ENCODE results near the gene SQSTM1.
A peak's percentile ranks its signal among the peaks of the same experiment; 100 is the strongest.
"Not testable (repeated sequence)": the region's sequence is repeated elsewhere in the genome, so short reads cannot be mapped to it uniquely, and the experiment has no call there.

SQSTM1 gene

DNA sequence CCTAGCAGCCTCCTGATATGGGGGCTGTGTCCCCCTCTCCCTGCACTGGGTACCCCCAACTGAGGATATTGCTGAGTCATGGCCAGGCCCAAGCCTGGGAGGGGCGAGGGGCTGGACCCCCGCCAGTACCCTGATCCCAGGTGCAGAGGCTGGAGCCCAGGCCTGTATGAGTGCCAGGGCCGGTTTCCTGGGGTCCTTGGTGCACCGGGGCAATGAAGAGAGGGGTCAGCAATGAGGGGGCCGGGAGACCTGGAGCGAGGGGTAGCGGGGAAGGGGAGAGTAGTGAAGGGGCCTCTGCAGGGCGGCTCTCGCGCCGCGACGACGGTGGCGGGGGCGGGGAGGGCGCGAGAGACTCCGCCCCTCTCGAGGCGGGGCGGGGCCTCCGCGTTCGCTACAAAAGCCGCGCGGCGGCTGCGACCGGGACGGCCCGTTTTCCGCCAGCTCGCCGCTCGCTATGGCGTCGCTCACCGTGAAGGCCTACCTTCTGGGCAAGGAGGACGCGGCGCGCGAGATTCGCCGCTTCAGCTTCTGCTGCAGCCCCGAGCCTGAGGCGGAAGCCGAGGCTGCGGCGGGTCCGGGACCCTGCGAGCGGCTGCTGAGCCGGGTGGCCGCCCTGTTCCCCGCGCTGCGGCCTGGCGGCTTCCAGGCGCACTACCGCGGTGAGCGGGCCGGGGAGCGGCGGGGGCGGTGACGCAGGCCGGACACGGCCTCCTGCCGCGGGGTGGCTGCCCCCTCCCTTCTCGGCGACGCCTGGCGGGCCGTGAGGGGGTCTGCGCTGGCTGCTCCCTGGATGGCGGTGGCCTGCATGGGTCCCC, at the start of gene SQSTM1:
SQSTM1 (plus strand) TSS at position 423 of the 815 bp plus-strand sequence; CDS start at position 455, 32 bp downstream.
- peak; percentile 84 for DNase-seq (ENCODE audit: low spot score)

DNA sequence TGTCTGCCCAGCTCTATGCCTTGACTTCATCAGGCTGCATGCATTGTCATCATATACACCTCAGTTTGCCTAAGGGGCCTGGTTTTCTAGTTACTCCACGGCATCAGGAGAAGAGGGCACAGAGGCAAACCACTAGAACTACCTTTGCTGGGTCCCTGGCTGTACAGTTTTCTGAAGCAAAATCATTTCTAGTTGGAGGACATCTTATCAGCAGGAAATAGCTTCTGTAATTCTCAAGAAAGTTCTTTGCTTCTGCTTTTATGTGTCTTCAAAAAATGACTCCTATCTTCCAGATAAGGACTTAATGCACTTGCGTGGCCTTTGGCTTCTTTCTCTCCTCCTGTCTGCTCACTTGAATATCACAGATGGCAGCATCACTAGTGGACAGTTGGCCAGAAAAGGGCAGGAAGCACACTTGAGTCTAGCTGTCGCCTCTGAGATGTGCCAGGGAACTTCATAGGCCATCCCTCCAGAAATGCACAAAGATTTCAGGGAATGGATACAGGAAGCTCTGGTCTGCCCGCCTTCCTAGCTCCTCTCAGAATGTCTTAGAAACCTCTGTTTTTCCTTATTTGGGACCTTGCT, 49.3 kb upstream of the SQSTM1 start:
- DNase-seq (ENCODE audit: low spot score) = no peak

- no peak for DNase-seq (ENCODE audit: low spot score)
Observed at GRCh38 chr5:179772351-179772750, 48.4 kb upstream of the SQSTM1 start.

DNA sequence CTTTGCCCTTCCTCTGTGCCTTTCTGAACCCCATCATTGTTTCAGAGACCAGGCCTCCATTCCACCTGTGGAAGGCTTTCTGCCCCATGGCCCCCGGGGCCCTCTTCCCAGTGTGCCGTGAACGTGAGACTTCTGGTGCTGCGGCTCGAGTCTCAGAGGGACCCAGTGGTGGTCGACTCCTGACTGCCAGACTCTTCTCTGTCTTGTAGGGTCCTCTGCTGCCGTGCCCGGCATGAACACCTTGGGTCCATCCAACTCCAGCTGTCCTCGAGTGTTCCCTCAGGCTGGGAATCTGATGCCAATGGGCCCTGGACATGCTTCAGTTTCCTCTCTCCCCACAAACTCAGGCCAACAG, 47.0 kb upstream of the SQSTM1 start:
- no peak for DNase-seq (ENCODE audit: low spot score)

GRCh38 chr5:179774442-179774841, 46.3 kb upstream of the SQSTM1 start:
- no peak for DNase-seq (ENCODE audit: low spot score)

DNA sequence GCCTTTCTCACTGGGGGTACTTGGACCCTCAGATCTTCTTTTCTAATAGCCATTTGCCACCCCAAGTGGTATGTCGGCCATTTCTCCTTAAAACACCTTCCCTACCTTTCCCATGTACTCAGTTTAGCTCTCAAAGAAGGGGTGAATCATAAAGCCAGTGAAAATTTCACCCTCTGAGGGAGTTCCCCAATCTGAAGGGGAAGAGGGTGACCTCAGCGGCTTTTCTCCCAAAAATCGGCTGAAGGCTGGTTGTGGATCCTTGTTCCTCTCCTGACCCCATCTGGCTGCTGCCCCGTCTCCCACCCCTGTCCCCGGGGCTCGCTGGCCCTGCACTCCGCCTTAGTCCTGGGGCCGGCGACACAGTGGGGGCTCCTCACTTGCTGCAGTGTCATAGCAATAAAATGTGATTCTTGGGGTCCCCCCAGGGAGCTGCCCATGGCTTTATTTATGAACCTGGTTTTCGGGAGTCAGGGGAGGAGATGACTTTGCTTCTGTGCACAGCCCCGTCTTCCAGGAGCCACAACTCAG, 44.2 kb upstream of the SQSTM1 start:
- DNase-seq (ENCODE audit: low spot score) = no peak

GRCh38 chr5:179777456-179777855, 43.2 kb upstream of the SQSTM1 start:
- no peak for DNase-seq (ENCODE audit: low spot score)

DNA sequence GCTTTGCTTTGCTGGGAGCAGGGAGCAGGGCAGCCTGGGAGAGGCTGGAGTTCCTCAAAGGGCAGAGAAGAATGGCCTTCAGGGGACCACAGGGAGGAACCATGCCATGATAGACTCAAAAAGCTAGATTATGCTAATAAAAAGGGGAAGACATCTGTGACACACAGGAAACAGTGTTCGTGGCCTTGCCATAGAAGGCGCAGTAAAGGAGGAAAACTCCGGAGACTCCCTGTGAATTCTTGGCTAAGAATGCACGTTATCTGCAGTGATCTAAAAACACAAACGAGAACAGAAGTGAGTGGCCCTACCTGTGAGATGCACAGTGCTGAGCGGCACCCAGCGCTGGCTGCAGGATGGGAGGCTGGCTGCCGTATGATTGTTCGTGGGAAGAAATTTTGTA, 42.8 kb upstream of the SQSTM1 start:
- DNase-seq (ENCODE audit: low spot score) = no peak

GRCh38 chr5:179778591-179778990, 42.1 kb upstream of the SQSTM1 start:
- no peak for DNase-seq (ENCODE audit: low spot score)

DNA sequence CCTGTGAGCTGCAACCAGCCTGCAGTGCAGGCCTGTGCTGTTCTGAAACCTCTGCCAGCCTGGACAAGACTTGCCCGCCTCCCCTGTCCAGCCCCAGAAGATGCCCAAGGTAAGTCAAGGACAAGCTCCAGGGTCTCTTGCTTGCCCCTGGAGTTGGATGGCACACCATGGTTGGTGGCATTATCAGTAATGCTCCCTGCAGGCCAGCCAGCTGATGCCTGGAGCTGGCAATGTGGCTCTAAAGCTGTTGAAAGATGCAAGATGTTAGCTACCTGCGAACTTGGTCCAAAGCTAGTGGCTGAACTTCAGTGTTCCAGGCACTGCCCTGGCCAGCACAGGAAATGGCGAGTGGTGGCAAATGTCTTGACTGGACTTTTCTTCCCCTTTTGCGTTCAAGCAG, 40.9 kb upstream of the SQSTM1 start:
- DNase-seq (ENCODE audit: low spot score) = no peak

DNA sequence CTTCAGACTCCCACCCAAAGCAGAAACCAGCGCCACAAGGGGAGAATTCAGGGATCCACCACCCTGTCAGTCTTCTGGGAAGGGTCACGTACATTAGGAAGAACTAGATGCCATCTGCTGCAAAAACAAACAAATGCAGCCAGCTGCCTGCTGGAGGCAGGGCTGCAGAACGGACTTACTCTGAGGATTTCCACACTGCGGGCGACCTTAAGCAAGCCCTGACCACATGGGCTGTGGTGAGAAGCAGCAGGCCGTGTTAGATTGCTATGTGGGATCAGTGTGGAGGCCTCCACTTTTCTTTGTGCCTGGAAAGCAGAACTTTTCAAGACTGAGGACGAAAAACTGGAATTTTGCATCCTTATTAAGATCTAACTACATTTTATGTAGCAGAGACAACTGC, 40.3 kb upstream of the SQSTM1 start:
- no peak for DNase-seq (ENCODE audit: low spot score)

DNA sequence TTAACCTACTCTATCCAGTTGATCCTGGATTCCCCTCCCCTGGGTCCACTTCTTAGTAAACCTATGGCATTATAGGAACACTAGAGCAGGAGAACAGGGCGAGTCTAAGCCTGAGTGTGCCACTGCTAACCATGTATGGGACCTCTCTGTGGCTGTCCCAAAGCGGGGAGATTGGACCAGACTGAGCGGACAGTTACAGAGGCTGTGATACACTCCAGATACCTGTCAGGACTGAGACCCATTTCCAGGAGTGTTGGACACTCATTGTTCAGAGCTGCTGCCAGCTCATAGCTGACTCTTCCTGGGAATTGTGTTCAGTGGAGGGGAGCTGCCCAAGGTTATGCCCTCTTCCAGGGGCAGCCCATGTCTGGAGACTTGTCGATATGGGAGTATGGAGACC, 38.9 kb upstream of the SQSTM1 start:
- DNase-seq (ENCODE audit: low spot score) = no peak

- no peak for DNase-seq (ENCODE audit: low spot score)
Observed at GRCh38 chr5:179783128-179783527, 37.6 kb upstream of the SQSTM1 start.

- DNase-seq (ENCODE audit: low spot score) = no peak
Observed at GRCh38 chr5:179786861-179787260, 33.8 kb upstream of the SQSTM1 start.

DNA sequence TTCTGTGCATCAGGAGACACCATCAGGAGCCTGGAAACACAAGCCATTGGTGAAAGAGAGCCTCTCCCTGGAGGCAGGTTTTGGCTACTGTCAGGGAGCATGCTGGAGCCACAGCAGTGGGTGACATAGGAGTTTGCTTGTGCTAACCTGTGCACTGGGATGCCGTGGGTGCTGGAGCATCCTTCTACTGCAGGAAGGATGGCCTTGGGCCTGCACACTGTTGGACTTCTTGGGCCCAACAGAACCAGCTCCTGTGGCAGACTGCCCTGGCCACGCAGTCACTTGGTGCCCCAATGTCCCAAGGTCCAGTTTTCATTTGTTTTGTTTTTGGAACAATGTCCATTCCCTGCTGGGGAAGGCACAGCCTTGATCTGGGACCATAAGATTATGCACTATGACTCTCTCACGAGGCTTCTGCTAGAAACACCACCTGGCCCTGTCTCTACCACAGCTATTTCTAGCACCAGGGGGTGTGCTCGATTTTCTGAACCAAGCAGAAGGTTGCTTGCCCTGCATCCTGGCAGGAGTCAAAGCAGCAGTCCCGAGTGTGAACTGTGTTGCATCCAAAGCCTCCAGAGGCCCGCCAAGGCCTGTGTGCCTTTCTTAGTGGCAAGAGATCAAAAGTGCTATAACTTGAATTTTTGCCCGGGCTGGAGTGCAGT, 32.4 kb upstream of the SQSTM1 start:
- DNase-seq (ENCODE audit: low spot score) = no peak

DNA sequence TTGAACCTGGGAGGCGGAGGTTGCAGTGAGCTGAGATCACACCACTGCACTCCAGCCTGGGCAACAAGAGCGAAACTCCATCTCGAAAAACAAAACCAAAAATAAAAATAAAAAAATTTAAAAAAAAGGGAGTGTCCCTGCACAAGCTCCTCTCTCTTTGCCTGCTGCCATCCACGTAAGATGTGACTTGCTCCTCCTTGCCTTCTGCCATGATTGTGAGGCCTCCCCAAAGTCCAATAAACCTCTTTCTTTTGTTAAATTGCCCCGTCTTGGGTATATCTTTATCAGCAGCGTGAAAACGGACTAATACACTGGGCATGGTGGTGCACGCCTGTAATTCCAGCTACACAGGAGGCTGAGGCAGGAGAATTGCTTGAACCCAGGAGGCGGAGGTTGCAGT, 31.4 kb upstream of the SQSTM1 start:
- DNase-seq (ENCODE audit: low spot score) = not testable (repeated sequence)

DNA sequence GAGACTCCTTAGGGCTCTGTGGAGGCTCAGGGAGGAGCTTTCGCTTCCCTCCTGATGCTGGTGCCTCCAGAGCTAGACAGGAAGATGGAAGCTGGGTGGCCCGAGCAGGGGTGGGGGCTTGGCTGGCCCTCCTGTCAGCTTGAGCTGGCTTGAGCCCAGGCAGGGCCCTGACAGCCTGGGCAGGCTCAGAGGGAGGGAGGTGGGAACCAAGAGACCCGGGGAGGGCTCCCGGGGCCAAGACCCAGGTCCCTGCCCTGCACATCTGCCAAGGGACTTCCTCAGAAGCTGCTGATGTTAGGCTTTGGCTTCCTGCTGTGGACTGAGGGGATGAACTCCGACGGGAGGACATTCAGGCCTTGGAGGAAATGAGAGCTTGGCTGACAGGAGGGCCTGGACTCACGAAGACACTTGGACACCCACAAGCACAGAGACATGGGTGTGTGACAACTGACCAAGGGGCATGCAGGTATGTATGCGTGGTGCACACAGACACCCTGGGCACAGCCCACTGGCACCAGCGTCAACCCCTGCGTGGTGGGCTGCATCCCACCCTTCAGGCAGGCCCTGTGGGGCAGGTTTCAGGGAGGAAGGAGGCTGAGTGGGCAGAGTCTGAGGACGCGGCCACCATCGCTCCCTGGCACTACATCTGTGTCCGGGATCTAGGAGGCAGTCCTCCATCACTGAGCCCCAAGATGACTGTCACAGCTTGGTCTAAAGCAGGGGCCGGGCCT, 28.7 kb upstream of the SQSTM1 start:
- no peak for DNase-seq (ENCODE audit: low spot score)

- DNase-seq (ENCODE audit: low spot score) = no peak
Observed at GRCh38 chr5:179792612-179793467, 27.9 kb upstream of the SQSTM1 start.

DNA sequence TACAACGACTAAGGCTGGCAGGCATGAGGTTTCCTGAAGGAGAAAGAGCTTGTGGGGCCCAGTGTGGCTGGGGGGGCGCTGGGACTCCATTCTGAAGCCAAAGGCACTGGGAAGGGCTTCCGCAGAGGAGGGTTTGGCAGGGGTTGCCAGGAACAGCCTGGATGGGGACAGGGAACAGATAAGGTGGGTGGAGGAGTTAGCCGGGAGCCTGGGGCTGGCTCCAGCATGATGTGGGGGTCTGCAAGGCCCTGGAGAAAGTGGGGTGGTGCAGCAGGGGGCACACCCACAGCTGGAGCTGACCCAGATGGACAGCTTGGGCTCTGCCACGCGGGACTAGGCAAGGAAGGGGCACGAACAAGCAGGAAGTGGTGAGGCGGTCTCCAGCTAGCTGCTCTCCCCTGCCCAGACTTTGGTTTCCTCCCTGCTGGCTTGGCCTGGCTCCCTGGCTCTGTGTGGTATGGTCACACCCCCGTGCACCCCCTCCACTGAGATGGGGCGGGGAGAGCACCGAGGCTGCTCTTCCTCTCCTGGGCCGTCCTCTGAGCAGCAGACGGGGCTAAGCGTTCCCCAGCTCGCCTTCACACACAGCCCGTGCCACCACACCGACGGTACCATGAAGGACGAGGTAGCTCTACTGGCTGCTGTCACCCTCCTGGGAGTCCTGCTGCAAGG, 27.1 kb upstream of the SQSTM1 start, which contains the start of gene LTC4S:
LTC4S (plus strand) TSS at position 519 of the 672 bp plus-strand sequence; CDS start at position 614, 95 bp downstream.
- no peak for DNase-seq (ENCODE audit: low spot score)

DNA sequence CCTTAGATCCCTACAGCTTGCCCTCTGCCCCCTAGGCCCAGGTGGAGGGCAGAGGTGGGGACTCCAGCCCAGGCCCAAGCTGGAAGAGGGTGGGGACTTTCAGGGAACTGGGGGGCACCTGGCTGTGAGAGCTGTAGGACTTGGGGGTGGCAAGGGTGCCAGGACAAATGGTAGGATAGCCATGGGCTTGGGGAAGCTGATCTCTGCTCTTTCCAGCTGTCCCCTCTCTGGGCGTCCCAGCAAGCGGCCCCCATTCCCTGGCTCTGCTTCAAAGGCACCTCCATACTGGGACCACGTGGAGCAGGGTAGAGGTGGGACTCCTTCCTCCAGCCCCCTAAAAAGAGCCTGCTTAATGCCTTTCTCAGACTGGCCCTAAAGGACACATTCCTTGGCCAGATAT, 26.5 kb upstream of the SQSTM1 start:
- no peak for DNase-seq (ENCODE audit: low spot score)

GRCh38 chr5:179794575-179794974, 26.1 kb upstream of the SQSTM1 start:
- DNase-seq (ENCODE audit: low spot score) = no peak

All from activated CD4-positive, alpha-beta T cell treated with anti-CD3 and anti-CD28 coated beads, Interleukin-2, Interleukin-4, amounts not matched to agents 100 ng/mL and 50 ng/mL, durations not matched to agents 16 hours and 8 hours (primary cell).